GM18498 (cell line): ENCODE results near the gene ZDHHC6.
"Not testable (repeated sequence)": the region's sequence is repeated elsewhere in the genome, so short reads cannot be mapped to it uniquely, and the experiment has no call there.

Experiments
- ATAC-seq: cut with Tn5 transposase; IDR thresholded peaks from one replicate; pipeline ENCODE4 v1.9.1; 2021; ENCODE audit warnings: mild to moderate bottlenecking, moderate library complexity; ENCODE audit not compliant: unreplicated experiment

ZDHHC6 gene

GRCh38 chr10:112446055-112446854, 459 bp downstream of the ZDHHC6 start:
- no peak for ATAC-seq

GRCh38 chr10:112442063-112442462, 4.7 kb downstream of the ZDHHC6 start:
- no peak for ATAC-seq

- ATAC-seq: no peak
Measured at GRCh38 chr10:112441520-112441919, 5.2 kb downstream of the ZDHHC6 start.

GRCh38 chr10:112438356-112438755, 8.4 kb downstream of the ZDHHC6 start:
- no peak for ATAC-seq

GRCh38 chr10:112434988-112435619, 11.6 kb downstream of the ZDHHC6 start:
- no peak for ATAC-seq

- ATAC-seq: no peak
Measured at GRCh38 chr10:112433136-112433535, 13.6 kb downstream of the ZDHHC6 start.

GRCh38 chr10:112429654-112430230, 17.0 kb downstream of the ZDHHC6 start:
- no peak for ATAC-seq

- peak; percentile 72 for ATAC-seq
Measured at GRCh38 chr10:112429147-112429546, 17.6 kb downstream of the ZDHHC6 start.

GRCh38 chr10:112426111-112426510, 20.6 kb downstream of the ZDHHC6 start:
- no peak for ATAC-seq

- no peak for ATAC-seq
Measured at GRCh38 chr10:112424651-112425050, 22.1 kb downstream of the ZDHHC6 start.

GRCh38 chr10:112421731-112422130, 25.0 kb downstream of the ZDHHC6 start:
- no peak for ATAC-seq

GRCh38 chr10:112412696-112413095, 34.0 kb downstream of the ZDHHC6 start:
- no peak for ATAC-seq

- no peak for ATAC-seq
Measured at GRCh38 chr10:112409755-112410154, 37.0 kb downstream of the ZDHHC6 start.

GRCh38 chr10:112409299-112409698, 37.4 kb downstream of the ZDHHC6 start:
- ATAC-seq: no peak

GRCh38 chr10:112407696-112408095, 39.0 kb downstream of the ZDHHC6 start:
- no peak for ATAC-seq

- ATAC-seq: not testable (repeated sequence)
Measured at GRCh38 chr10:112406806-112407205, 39.9 kb downstream of the ZDHHC6 start.

GRCh38 chr10:112404617-112405016, 42.1 kb downstream of the ZDHHC6 start:
- no peak for ATAC-seq

GRCh38 chr10:112402917-112403316, 43.8 kb downstream of the ZDHHC6 start:
- no peak for ATAC-seq

- no peak for ATAC-seq
Measured at GRCh38 chr10:112397592-112397991, 49.1 kb downstream of the ZDHHC6 start.

- ATAC-seq: no peak
Measured at GRCh38 chr10:112395809-112396530, 50.7 kb downstream of the ZDHHC6 start.

- ATAC-seq: no peak
Measured at GRCh38 chr10:112394475-112394875, 52.2 kb downstream of the ZDHHC6 start.
